ENCODE data around the gene PSMB4.

DNA sequence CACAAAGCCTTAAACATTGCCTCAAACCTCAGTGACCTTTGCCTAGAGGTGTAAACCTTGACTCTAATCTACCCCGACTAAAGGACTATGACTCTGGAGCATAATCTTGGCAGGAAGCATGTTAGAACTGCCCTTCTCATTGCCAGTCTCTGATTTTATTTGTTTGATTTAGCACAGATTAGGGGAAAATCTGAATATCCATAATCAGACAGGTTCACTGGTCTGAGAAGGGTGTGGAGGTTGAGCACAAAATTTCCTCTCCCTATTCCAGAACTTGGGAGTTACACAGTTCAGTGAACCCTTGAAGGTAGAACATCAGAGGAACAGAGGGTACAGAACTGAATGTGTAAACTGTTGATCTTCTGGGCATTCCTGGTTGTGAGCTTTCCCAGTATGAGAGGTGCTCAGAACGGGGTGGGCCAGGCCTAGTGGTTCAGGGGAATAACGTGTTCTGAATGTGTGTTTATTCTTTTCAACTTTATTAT is 8.3 kb upstream of the PSMB4 start:
- TF ChIP-seq, protein P1, sequence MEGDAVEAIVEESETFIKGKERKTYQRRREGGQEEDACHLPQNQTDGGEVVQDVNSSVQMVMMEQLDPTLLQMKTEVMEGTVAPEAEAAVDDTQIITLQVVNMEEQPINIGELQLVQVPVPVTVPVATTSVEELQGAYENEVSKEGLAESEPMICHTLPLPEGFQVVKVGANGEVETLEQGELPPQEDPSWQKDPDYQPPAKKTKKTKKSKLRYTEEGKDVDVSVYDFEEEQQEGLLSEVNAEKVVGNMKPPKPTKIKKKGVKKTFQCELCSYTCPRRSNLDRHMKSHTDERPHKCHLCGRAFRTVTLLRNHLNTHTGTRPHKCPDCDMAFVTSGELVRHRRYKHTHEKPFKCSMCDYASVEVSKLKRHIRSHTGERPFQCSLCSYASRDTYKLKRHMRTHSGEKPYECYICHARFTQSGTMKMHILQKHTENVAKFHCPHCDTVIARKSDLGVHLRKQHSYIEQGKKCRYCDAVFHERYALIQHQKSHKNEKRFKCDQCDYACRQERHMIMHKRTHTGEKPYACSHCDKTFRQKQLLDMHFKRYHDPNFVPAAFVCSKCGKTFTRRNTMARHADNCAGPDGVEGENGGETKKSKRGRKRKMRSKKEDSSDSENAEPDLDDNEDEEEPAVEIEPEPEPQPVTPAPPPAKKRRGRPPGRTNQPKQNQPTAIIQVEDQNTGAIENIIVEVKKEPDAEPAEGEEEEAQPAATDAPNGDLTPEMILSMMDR (IDR thresholded peaks at IDR 0.05; ENCODE audit: insufficient read depth, low read length, poor library complexity, severe bottlenecking) = no peak
- no peak for TF ChIP-seq EZH2phosphoT487 (conservative IDR thresholded peaks at IDR 0.05; ENCODE audit: low read length)

Measured in SU-DHL-6 (cell line).